ENCODE data around the gene PDSS2.

GRCh38 chr6:107386340-107386739, 73.0 kb downstream of the PDSS2 start:
- TF ChIP-seq POLR2A (IDR thresholded peaks at IDR 0.05) (no peak), CTCF (IDR thresholded peaks at IDR 0.05) (no peak)
